SU-DHL-6 (cell line): Measurements from ENCODE around the gene HCCS.

ENCODE experiments used
- H2AFZ ChIP-seq: fragments of 200-600 bp; sonication (generic); 2 replicates; pipeline ENCODE4 v1.6.1; 2014; ENCODE audit warnings: low read depth, mild to moderate bottlenecking, moderate library complexity, mixed read lengths, antibody characterized with exemption, low read length; ENCODE audit not compliant: severe bottlenecking
- H3F3A ChIP-seq: fragments of 200-600 bp; shearing (Covaris generic); 2 replicates; pipeline ENCODE4 v1.6.0; 2016; ENCODE audit warnings: antibody characterized with exemption, mild to moderate bottlenecking; ENCODE audit not compliant: insufficient read depth
- H3K27ac ChIP-seq: fragments of 200-600 bp; sonication (generic); 2 replicates; pipeline ENCODE4 v1.5.1; 2016; ENCODE audit warnings: low read depth, mild to moderate bottlenecking, low read length, moderate library complexity, mixed read lengths
- H3K27me3 ChIP-seq: fragments of 200-600 bp; sonication (generic), shearing (Covaris generic); 2 replicates; pipeline ENCODE4 v1.6.0; 2014; ENCODE audit warnings: mild to moderate bottlenecking, low read length
- H3K36me3 ChIP-seq: fragments of 200-600 bp; sonication (generic); 2 replicates; pipeline ENCODE4 v1.6.1; 2014; ENCODE audit warnings: mild to moderate bottlenecking, low read length, mixed read lengths
- H3K4me2 ChIP-seq: fragments of 300-600, 200-600 bp; shearing (Covaris generic), sonication (generic); 2 replicates; pipeline ENCODE4 v1.6.0; 2014; ENCODE audit warnings: low read length, low read depth, mild to moderate bottlenecking; ENCODE audit not compliant: poor library complexity, severe bottlenecking
- H3K4me3 ChIP-seq: fragments of 200-600 bp; sonication (generic); 2 replicates; pipeline ENCODE4 v1.5.1; 2014; ENCODE audit warnings: antibody characterized with exemption, low read length, mild to moderate bottlenecking, mixed read lengths; ENCODE audit not compliant: insufficient read depth, poor library complexity, severe bottlenecking
- H3K79me2 ChIP-seq: fragments of 200-600 bp; sonication (generic); 2 replicates; pipeline ENCODE4 v1.6.1; 2014; ENCODE audit warnings: mild to moderate bottlenecking, low read length, moderate library complexity; ENCODE audit not compliant: insufficient read depth
- H3K9ac ChIP-seq: fragments of 200-600 bp; sonication (generic); 2 replicates; pipeline ENCODE4 v1.7.0; 2014; ENCODE audit warnings: mild to moderate bottlenecking, low read length
- H3K9me2 ChIP-seq: fragments of 200-600 bp; sonication (generic); replicated peaks from 2 replicates; pipeline ENCODE4 v1.6.1; 2014; ENCODE audit warnings: low read length; ENCODE audit not compliant: insufficient read depth
- H3K9me3 ChIP-seq: fragments of 200-600 bp; sonication (generic); 2 replicates; pipeline ENCODE4 v1.6.1; 2014; ENCODE audit warnings: low read length, mixed read lengths; ENCODE audit not compliant: insufficient read depth
- H4K20me1 ChIP-seq: fragments of 200-600 bp; sonication (generic); 2 replicates; pipeline ENCODE4 v1.6.1; 2014; ENCODE audit warnings: low read depth, mild to moderate bottlenecking, antibody characterized with exemption, low read length, moderate library complexity, mixed read lengths
- CTCF ChIP-seq: fragments of 200-600 bp; sonication (generic); IDR thresholded peaks from one replicate; pipeline ENCODE4 v1.5.1; 2017; ENCODE audit warnings: antibody characterized with exemption, mild to moderate bottlenecking, low read length, moderate library complexity; ENCODE audit not compliant: insufficient read depth, poor library complexity, severe bottlenecking
- EZH2phosphoT487 ChIP-seq: fragments of 200-600 bp; sonication (generic), shearing (Covaris generic); conservative IDR thresholded peaks from 2 replicates; pipeline ENCODE4 v1.6.1; 2018; ENCODE audit warnings: mild to moderate bottlenecking, antibody characterized with exemption, low read length, moderate library complexity, mixed read lengths

The HCCS gene

GRCh38 chrX:11066812-11067211 is 44.3 kb upstream of the HCCS start:
- Histone ChIP-seq H4K20me1 (no peaks in the 10 kb centered on the region), H3K36me3 (no peaks in the 10 kb centered on the region), H3K9me3 (no peaks in the 10 kb centered on the region), H3K79me2 (no peaks in the 10 kb centered on the region), H3K9me2 (no peaks in the 10 kb centered on the region), H3K27ac (no peak overlapping the region), H3F3A (no peaks in the 10 kb centered on the region), H3K4me3 (no peak overlapping the region), H2AFZ (no peak overlapping the region), H3K9ac (no peak overlapping the region), H3K27me3 (no peaks in the 10 kb centered on the region), H3K4me2 (no peak overlapping the region)
- TF ChIP-seq CTCF, result no peak
- no peak for TF ChIP-seq EZH2phosphoT487

GRCh38 chrX:11073381-11073780 is 37.8 kb upstream of the HCCS start:
- Histone ChIP-seq H3K27ac (no peak overlapping the region), H3K27me3 (no peaks in the 10 kb centered on the region)
- TF ChIP-seq EZH2phosphoT487, result no peak

GRCh38 chrX:11080741-11081305 is 30.3 kb upstream of the HCCS start:
- no peaks in the 10 kb centered on the region for H3K36me3 ChIP-seq
- no peaks in the 10 kb centered on the region for H3F3A ChIP-seq
- H3K9me2 ChIP-seq, result no peaks in the 10 kb centered on the region
- no peaks in the 10 kb centered on the region for H3K27me3 ChIP-seq
- H3K79me2 ChIP-seq, result no peaks in the 10 kb centered on the region
- no peak overlapping the region for H2AFZ ChIP-seq
- no peak overlapping the region for H3K9ac ChIP-seq
- no peak overlapping the region for H3K27ac ChIP-seq
- H4K20me1 ChIP-seq, result no peaks in the 10 kb centered on the region
- no peak for TF ChIP-seq CTCF
- no peak for TF ChIP-seq EZH2phosphoT487
- no peaks in the 10 kb centered on the region for H3K9me3 ChIP-seq
- H3K4me2 ChIP-seq, result no peak overlapping the region
- H3K4me3 ChIP-seq, result no peak overlapping the region

More at GRCh38 chrX:11073381-11073780, 37.8 kb upstream of the HCCS start:
- Histone ChIP-seq H3K9me3 (no peaks in the 10 kb centered on the region), H3K9ac (no peak overlapping the region), H3K4me3 (no peak overlapping the region), H3K9me2 (no peaks in the 10 kb centered on the region), H3F3A (no peaks in the 10 kb centered on the region), H4K20me1 (no peaks in the 10 kb centered on the region), H3K4me2 (no peak overlapping the region), H3K79me2 (no peaks in the 10 kb centered on the region), H3K36me3 (no peaks in the 10 kb centered on the region), H2AFZ (no peak overlapping the region)

- Histone ChIP-seq H3K9ac (no peak overlapping the region), H3K27me3 (no peaks in the 10 kb centered on the region), H4K20me1 (no peaks in the 10 kb centered on the region), H3K79me2 (no peaks in the 10 kb centered on the region), H3K4me3 (no peak overlapping the region), H3K9me3 (no peaks in the 10 kb centered on the region), H3K9me2 (no peaks in the 10 kb centered on the region), H3K36me3 (no peaks in the 10 kb centered on the region), H3F3A (no peaks in the 10 kb centered on the region), H2AFZ (no peak overlapping the region), H3K27ac (no peak overlapping the region), H3K4me2 (no peak overlapping the region)
- TF ChIP-seq CTCF (no peak), EZH2phosphoT487 (no peak)
Observed at GRCh38 chrX:11081511-11081910, 29.6 kb upstream of the HCCS start.
